PC-3 (cell line): ENCODE data around the gene ETFDH.

ENCODE experiments used
- EZH2 ChIP-seq: fragments of 300-600 bp; sonication (generic); IDR thresholded peaks from one replicate; pipeline ENCODE4 v1.6.1; 2017; ENCODE audit warnings: antibody characterized with exemption, mild to moderate bottlenecking, low read length; ENCODE audit not compliant: unreplicated experiment
- EZH2phosphoT487 ChIP-seq: fragments of 300-600 bp; sonication (generic); IDR thresholded peaks from 2 replicates; pipeline ENCODE4 v1.6.1; 2018; ENCODE audit warnings: mild to moderate bottlenecking, antibody characterized with exemption, low read length, borderline replicate concordance
- TF ChIP-seq, protein P1 (sequence below): fragments of 300-600 bp; sonication (generic); conservative IDR thresholded peaks from 2 replicates; pipeline ENCODE4 v1.5.1; 2017; ENCODE audit warnings: antibody characterized with exemption, low read depth, mild to moderate bottlenecking, low read length

DNA sequence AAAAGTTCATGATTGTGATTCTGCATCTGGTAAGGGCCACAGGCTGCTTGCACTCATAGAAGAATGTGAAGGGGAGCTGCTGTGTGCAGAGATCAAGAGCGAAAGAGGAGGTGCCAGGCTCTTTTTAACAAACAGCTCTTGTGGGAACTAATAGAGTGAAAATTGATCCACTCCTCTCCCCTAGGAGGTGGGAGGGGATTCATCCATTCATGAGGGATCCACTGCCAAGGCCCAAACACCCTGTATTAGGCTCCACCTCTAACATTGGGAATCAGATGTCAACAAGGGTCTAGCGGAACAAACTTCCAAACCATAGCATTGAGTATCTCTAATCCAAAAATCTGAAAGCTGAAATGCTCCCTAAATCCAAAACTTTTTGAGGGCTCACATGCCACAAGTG, 67.5 kb downstream of the ETFDH start:
- TF ChIP-seq EZH2 (no peak), EZH2phosphoT487 (no peak)
- TF ChIP-seq, protein P1, sequence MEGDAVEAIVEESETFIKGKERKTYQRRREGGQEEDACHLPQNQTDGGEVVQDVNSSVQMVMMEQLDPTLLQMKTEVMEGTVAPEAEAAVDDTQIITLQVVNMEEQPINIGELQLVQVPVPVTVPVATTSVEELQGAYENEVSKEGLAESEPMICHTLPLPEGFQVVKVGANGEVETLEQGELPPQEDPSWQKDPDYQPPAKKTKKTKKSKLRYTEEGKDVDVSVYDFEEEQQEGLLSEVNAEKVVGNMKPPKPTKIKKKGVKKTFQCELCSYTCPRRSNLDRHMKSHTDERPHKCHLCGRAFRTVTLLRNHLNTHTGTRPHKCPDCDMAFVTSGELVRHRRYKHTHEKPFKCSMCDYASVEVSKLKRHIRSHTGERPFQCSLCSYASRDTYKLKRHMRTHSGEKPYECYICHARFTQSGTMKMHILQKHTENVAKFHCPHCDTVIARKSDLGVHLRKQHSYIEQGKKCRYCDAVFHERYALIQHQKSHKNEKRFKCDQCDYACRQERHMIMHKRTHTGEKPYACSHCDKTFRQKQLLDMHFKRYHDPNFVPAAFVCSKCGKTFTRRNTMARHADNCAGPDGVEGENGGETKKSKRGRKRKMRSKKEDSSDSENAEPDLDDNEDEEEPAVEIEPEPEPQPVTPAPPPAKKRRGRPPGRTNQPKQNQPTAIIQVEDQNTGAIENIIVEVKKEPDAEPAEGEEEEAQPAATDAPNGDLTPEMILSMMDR = no peak
